GM18907 (cell line): ENCODE measurements around the gene RNFT1.
"Not testable (repeated sequence)": the region's sequence is repeated elsewhere in the genome, so short reads cannot be mapped to it uniquely, and the experiment has no call there.

ENCODE experiments used
- ATAC-seq: cut with Tn5 transposase; IDR thresholded peaks from one replicate; pipeline ENCODE4 v1.9.1; 2021; ENCODE audit warnings: mild to moderate bottlenecking, moderate library complexity; ENCODE audit not compliant: unreplicated experiment

Gene RNFT1

GRCh38 chr17:59930768-59931167 lies 33.8 kb downstream of the RNFT1 start:
- not testable (repeated sequence) for ATAC-seq

- not testable (repeated sequence) for ATAC-seq
These were observed 34.4 kb downstream of the RNFT1 start for GRCh38 chr17:59930121-59930520.

- not testable (repeated sequence) for ATAC-seq
These were observed 43.9 kb downstream of the RNFT1 start for GRCh38 chr17:59920637-59921036.

GRCh38 chr17:59916446-59916845 lies 48.1 kb downstream of the RNFT1 start:
- ATAC-seq: no peak

- ATAC-seq: no peak
These were observed 50.2 kb downstream of the RNFT1 start for GRCh38 chr17:59914274-59914854.

- ATAC-seq: no peak
These were observed 57.1 kb downstream of the RNFT1 start for GRCh38 chr17:59907467-59907866.

- no peak for ATAC-seq
These were observed 61.1 kb downstream of the RNFT1 start for GRCh38 chr17:59903455-59903854.
